GM12891 (cell line): Measurements from ENCODE around the gene CTRB1.

ENCODE experiments used
- PAX5 ChIP-seq: IDR thresholded peaks from 2 replicates; pipeline ENCODE4 v1.6.1; 2011; ENCODE audit warnings: low read length, moderate library complexity, mild to moderate bottlenecking; ENCODE audit not compliant: insufficient read depth, severe bottlenecking
- POLR2A ChIP-seq: IDR thresholded peaks from 2 replicates; pipeline ENCODE4 v1.6.1; 2011; ENCODE audit warnings: low read depth, low read length, control low read depth
- POLR2AphosphoS5 ChIP-seq: IDR thresholded peaks from 2 replicates; pipeline ENCODE4 v1.6.1; 2011; ENCODE audit warnings: low read depth, low read length, control low read depth
- SPI1 ChIP-seq: IDR thresholded peaks from 2 replicates; pipeline ENCODE4 v1.6.1; 2011; ENCODE audit warnings: low read depth, low read length, control low read depth
- TAF1 ChIP-seq: IDR thresholded peaks from 2 replicates; pipeline ENCODE4 v1.6.1; 2011; ENCODE audit warnings: low read depth, low read length, control low read depth

DNA sequence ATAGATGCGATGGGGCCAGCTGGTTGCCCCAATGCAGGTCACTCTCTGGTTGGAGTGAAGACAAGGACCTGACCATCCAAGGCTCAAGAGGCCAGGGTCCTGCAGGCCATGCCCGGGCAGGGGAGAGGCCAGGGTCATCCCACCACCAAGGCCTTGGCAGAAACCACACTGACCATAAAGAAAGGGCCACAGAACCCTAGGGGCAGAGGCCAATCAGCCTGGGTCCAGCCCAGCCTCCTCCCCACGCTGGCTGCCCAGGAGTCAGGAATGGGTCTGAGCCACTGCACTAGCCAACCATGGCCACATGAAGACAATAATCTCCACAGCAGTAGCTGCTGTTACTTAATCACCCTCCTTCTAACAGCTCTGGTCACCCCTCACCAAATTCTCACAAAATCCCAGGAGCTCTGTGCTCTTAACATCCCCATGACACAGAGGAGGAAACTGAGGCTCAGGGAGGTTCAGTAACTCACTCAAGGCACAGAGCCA, 42.8 kb downstream of the CTRB1 start:
- TF ChIP-seq POLR2A: no peak
- TF ChIP-seq TAF1: no peak
- TF ChIP-seq SPI1: no peak
- TF ChIP-seq POLR2AphosphoS5: no peak
- TF ChIP-seq PAX5: no peak
